Fibroblast of skin of right biceps (primary cell): ENCODE data around the gene LHFPL3.
"Not testable (repeated sequence)": the region's sequence is repeated elsewhere in the genome, so short reads cannot be mapped to it uniquely, and the experiment has no call there.

Experiments
- DNase-seq: peaks from one replicate; pipeline ENCODE4 v3.0.0-alpha.2; 2013

LHFPL3 gene

GRCh38 chr7:104903846-104904245, 575.4 kb downstream of the LHFPL3 start:
- DNase-seq = no peak

DNA sequence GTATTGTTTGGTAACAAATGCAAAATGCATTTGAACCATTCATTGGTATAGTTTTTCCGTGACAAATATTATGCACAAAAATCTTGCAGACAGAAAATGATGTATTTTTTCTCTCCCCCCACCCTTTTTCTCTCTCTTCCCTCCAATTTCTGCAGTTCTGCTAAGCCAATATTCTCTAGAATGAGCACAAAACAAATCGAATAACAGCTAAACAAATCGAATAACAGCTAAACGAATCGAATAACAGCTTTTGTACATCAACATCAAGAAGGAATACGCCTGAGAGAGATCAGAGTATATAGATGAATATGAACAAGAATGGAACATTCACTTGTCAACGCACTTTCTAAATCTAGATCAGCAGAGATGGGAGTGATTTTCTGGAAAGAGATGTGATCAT, 577.6 kb downstream of the LHFPL3 start:
- DNase-seq = no peak

- DNase-seq = no peak
Measured at GRCh38 chr7:104906556-104906955, 578.2 kb downstream of the LHFPL3 start.

DNA sequence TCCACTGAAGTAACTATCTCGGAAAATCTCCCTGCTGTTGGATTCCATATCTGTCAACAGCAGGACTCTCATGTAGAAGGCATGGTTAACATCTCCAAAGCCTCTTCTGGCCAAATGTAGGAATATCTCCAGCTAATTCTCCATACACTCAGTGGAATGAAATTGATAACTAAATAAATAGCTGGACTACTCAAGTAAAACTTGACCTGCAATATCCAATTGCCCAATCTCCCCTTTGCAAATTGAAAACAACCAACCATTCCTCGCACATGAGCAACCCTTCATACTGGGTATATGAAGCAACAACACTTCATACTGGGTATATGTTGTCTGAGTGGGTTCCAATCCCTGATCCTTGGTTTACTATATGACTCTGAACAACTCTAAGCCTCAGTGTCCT, 580.2 kb downstream of the LHFPL3 start:
- DNase-seq = no peak

GRCh38 chr7:104909096-104909495, 580.7 kb downstream of the LHFPL3 start:
- DNase-seq = no peak

- DNase-seq = no peak
Measured at GRCh38 chr7:104914421-104914820, 586.0 kb downstream of the LHFPL3 start.

- peak; percentile 40 for DNase-seq
Measured at GRCh38 chr7:104921596-104921995, 593.2 kb downstream of the LHFPL3 start.

GRCh38 chr7:104922182-104923009, 594.0 kb downstream of the LHFPL3 start:
- peak; percentile 78 for DNase-seq

DNA sequence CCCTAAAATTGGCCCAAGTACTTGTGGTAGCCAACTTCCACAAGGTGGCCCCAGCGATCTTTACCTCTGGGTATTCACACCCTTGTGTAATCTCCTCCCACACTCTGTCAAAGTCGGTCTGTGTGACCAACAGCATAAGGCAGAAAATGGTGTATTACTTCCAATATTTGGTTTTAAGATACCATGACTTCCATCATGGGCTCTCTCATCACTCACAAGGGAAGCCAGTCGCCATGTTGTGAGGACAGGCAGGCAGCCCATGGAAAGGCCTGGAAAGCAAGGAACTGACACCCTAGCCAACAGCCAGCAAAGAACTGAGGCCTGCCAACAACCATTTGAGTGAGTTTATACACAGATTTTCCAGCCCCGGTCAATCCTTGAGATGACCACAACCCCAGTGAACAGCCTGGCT, 594.6 kb downstream of the LHFPL3 start:
- DNase-seq = peak; percentile 82

GRCh38 chr7:104926189-104926588, 597.8 kb downstream of the LHFPL3 start:
- not testable (repeated sequence) for DNase-seq

DNA sequence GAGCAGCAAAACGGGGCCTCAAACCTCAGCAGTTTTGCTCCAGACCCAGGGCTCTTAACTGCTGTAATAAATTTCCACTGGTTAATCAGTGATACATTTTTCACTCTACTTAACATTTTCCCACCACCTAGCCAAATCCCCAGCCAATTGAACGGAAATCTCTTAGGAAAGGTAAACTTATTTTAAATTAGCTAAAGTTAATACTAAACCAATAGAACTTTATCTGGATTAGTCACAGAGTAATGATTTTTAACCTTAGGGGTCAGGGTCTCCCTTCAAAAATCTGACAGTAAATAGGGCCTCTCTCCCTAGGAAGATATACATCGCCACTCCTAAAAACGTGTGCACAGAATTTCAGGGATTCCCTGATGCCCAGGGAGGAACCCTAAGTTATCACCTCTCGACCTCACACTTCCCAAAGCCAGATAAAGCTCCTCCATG, 598.2 kb downstream of the LHFPL3 start:
- no peak for DNase-seq

GRCh38 chr7:104927055-104927454, 598.7 kb downstream of the LHFPL3 start:
- no peak for DNase-seq

- no peak for DNase-seq
Measured at GRCh38 chr7:104928721-104929400, 600.5 kb downstream of the LHFPL3 start.

GRCh38 chr7:104929921-104930320, 601.5 kb downstream of the LHFPL3 start:
- DNase-seq = no peak

DNA sequence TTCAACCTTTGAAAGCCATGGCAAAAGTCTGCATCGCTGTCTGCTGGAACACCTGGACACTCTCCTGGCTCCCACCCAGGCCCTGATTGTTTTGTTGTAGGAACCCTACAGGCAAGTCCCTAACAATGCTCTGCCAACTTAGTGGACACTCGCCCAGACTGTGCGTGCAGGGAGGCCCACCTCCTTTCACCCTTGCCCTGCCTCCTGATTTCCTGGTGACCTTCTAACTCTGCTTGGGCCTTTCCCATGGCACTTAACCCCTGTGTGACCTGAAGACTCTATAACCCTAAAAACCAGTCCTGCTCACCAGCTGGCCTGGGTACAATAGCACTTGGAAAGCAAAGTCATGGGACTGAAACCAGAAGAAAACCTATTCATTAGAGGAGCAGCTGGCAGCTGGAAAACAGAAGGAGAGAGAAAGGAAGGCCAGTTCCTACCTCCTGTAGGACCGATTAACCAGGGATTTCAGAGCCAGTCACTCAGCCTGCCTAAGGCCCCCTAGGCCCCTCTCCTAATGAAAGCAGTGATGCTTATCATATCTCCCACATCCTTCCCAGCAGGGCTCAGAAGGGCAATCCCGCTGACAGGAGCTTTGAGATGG, 602.9 kb downstream of the LHFPL3 start:
- DNase-seq = no peak

DNA sequence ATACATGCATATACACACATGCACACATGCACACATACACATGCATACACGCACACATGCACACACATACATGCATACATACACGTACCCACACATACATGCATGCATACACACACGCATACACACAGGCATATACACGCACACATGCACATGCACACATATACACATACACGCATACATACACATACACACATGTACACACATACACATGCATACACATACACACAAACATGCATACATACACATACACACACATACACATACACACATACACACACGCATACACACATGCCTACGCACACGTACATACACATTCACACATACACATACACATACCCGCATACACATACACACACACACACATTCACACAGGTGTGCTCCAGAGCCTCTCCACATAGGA, 604.6 kb downstream of the LHFPL3 start:
- DNase-seq = no peak

DNA sequence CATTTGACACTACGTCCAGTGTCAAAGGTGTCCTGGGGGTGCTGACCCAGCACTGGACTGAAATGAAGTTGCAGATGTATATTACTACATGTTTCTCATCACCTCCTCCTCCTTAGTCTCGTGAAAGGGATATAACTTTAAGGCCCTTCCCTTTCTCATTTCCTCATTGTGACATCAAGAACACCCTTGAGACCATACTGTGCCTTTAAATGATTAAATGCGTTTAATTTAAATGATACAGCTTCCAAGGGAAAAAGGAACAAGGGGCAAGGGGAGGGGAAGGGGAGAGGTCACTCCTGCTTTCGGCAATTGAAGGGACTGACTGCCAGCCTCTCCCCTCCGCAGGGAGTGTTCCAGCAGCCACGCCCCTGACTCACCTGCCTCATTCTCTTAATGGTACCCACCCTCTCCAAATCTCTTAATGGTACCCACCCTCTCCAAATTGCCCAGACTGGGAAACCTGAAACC, 605.2 kb downstream of the LHFPL3 start:
- DNase-seq = no peak

GRCh38 chr7:104934665-104935064, 606.3 kb downstream of the LHFPL3 start:
- no peak for DNase-seq

DNA sequence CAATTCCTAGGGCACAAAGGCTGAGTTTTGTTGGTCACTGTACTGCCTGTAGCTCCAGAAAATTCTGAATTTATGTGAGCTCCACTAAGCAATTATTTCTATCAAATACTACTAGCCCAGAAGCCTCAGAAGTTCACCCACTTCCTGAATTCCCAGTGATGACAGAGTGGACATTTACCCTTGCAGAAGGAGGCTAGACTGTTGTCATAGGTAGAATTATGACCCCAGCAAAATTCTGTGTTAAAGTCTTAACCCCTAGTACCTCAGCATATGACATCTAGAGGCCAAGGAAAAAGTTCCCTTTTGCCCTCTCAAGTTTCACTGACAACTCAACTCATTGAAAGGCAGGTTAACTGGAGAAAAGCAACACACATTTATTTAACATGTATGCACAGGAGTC, 606.9 kb downstream of the LHFPL3 start:
- no peak for DNase-seq

GRCh38 chr7:104936546-104936945, 608.1 kb downstream of the LHFPL3 start:
- DNase-seq = no peak

- not testable (repeated sequence) for DNase-seq
Measured at GRCh38 chr7:104937489-104937888, 609.1 kb downstream of the LHFPL3 start.

GRCh38 chr7:104938741-104939390, 610.5 kb downstream of the LHFPL3 start:
- no peak for DNase-seq

GRCh38 chr7:104940023-104940710, 611.8 kb downstream of the LHFPL3 start:
- no peak for DNase-seq
